A549 (cell line): ENCODE results near the gene ARHGAP9. TPM values are rescaled to one million over a fixed set of nuclear protein-coding genes. Genes with fewer than 3 reads are reported as not detected.

Experiments
- ATAC-seq, 2 experiments: fragments of 200-7000 bp in 1 of 2; fragments of >200 bp in 1 of 2; cut with Nextera tagmentation in 1 of 2; cut with Tn5 transposase in 1 of 2; 3 replicates each; pipeline versions ENCODE4 v1.8.0 to v1.9.1; 2018 to 2020; ENCODE audit warnings: mild to moderate bottlenecking in 1 of 2, moderate library complexity in 1 of 2
- CTCF ChIA-PET: fragments of 300-600 bp; sonication (Branson Sonifier 250); formaldehyde crosslinking; extraction: SDS; loops from one replicate; lab custom pipeline; 2021; ENCODE audit warnings: antibody characterized with exemption, inconsistent platforms; lab: Yijun Ruan, JAX
- POLR2A ChIA-PET: fragments of 350-600 bp; formaldehyde crosslinking; extraction: SDS; loops from one replicate; lab custom pipeline; 2021; ENCODE audit warnings: antibody characterized with exemption, inconsistent platforms; lab: Yijun Ruan, JAX
- DNase-seq, 2 experiments: peaks; one replicate each; pipeline versions ENCODE4 v3.0.0 to v3.0.0-alpha.2; 2011 to 2016; ENCODE audit warnings: low read depth in 1 of 2, low spot score in 1 of 2
- FAIRE-seq: peaks from 2 replicates; lab custom pipeline; 2011; peaks lifted over from hg19 to GRCh38; lab: Jason Lieb, UNC
- H3K27ac ChIP-seq, 2 experiments: fragments of >200 bp; sonication (Bioruptor Twin); formaldehyde crosslinking; 3 replicates each; pipeline ENCODE4 v1.5.1; 2016 to 2017
- H3K4me1 ChIP-seq: fragments of >200 bp; sonication (Bioruptor Twin); formaldehyde crosslinking; 3 replicates; pipeline ENCODE4 v1.6.1; 2016
- H3K4me2 ChIP-seq: fragments of >200 bp; sonication (Bioruptor Twin); formaldehyde crosslinking; 3 replicates; pipeline ENCODE4 v1.6.1; 2016
- H3K4me3 ChIP-seq: fragments of >200 bp; sonication (Bioruptor Twin); formaldehyde crosslinking; 3 replicates; pipeline ENCODE4 v1.5.1; 2016
- H3K9me3 ChIP-seq: fragments of >200 bp; sonication (Bioruptor Twin); formaldehyde crosslinking; 3 replicates; pipeline ENCODE4 v1.6.1; 2016
- BHLHE40 ChIP-seq: IDR thresholded peaks from 2 replicates; pipeline ENCODE4 v1.6.1; 2012; ENCODE audit warnings: low read depth, low read length, inconsistent platforms
- CBX2 ChIP-seq: fragments of 200-600 bp; sonication (generic); IDR thresholded peaks from 2 replicates; pipeline ENCODE4 v1.6.1; 2016; ENCODE audit warnings: low read depth, mild to moderate bottlenecking, borderline replicate concordance
- CBX8 ChIP-seq: fragments of 200-600 bp; sonication (generic); IDR thresholded peaks from 2 replicates; pipeline ENCODE4 v1.6.1; 2016
- CHD2 ChIP-seq: fragments of 150-350 bp; IDR thresholded peaks from 2 replicates; pipeline ENCODE4 v1.6.1; 2014; ENCODE audit warnings: low read length; ENCODE audit not compliant: partially characterized antibody
- CHD4 ChIP-seq: fragments of 200-600 bp; sonication (generic); IDR thresholded peaks from 2 replicates; pipeline ENCODE4 v1.6.1; 2016; ENCODE audit warnings: antibody characterized with exemption, mild to moderate bottlenecking, borderline replicate concordance
- EHMT2 ChIP-seq: fragments of 200-600 bp; sonication (generic); IDR thresholded peaks from 2 replicates; pipeline ENCODE4 v1.6.1; 2016; ENCODE audit warnings: antibody characterized with exemption, low read depth, mild to moderate bottlenecking, moderate library complexity
- ESRRA ChIP-seq: fragments of 150-350 bp; IDR thresholded peaks from 2 replicates; pipeline ENCODE4 v1.6.1; 2014; ENCODE audit warnings: mild to moderate bottlenecking, low read length, borderline replicate concordance
- FOSB ChIP-seq: fragments of 250-450 bp; sonication (Bioruptor Pico); IDR thresholded peaks from 2 replicates; pipeline ENCODE4 v1.5.0; 2020; ENCODE audit warnings: mild to moderate bottlenecking, moderate library complexity
- FOSL2 ChIP-seq, 2 experiments: fragments of 450-650 bp in 1 of 2; fragments of >200 bp in 1 of 2; sonication (Bioruptor Twin) in 1 of 2; formaldehyde crosslinking; IDR thresholded peaks; 2 replicates each; pipeline versions ENCODE4 v1.5.0 to v1.6.1; 2016 to 2020; ENCODE audit warnings: mild to moderate bottlenecking in 1 of 2, moderate library complexity in 1 of 2
- FOXS1 ChIP-seq: fragments of 250-450 bp; sonication (Bioruptor Pico); IDR thresholded peaks from 2 replicates; pipeline ENCODE4 v1.5.0; 2020; ENCODE audit warnings: mild to moderate bottlenecking, moderate library complexity
- HDAC2 ChIP-seq: fragments of 200-600 bp; sonication (generic); IDR thresholded peaks from 2 replicates; pipeline ENCODE4 v1.6.1; 2016
- HEYL ChIP-seq: fragments of 250-450 bp; sonication (Bioruptor Pico); IDR thresholded peaks from 2 replicates; pipeline ENCODE4 v1.8.0; 2021; ENCODE audit warnings: mild to moderate bottlenecking, moderate library complexity
- HOXB13 ChIP-seq: fragments of 250-450 bp; sonication (Bioruptor Pico); IDR thresholded peaks from 2 replicates; pipeline ENCODE4 v1.5.0; 2020; ENCODE audit warnings: low read depth, mild to moderate bottlenecking, moderate library complexity
- HOXB5 ChIP-seq: fragments of 250-450 bp; sonication (Bioruptor Pico); IDR thresholded peaks from 2 replicates; pipeline ENCODE4 v1.5.0; 2020; ENCODE audit warnings: mild to moderate bottlenecking, moderate library complexity
- JUN ChIP-seq, 2 experiments: fragments of >200 bp; sonication (Bioruptor Twin); formaldehyde crosslinking; IDR thresholded peaks; 2 replicates in 1 of 2; 3 replicates in 1 of 2; pipeline ENCODE4 v1.6.1; 2016 to 2017
- KDM5A ChIP-seq: fragments of 200-600 bp; sonication (generic); IDR thresholded peaks from 2 replicates; pipeline ENCODE4 v1.6.1; 2016; ENCODE audit warnings: antibody characterized with exemption, mild to moderate bottlenecking
- MAZ ChIP-seq: fragments of 150-350 bp; IDR thresholded peaks from 2 replicates; pipeline ENCODE4 v1.6.1; 2014; ENCODE audit warnings: antibody characterized with exemption, low read depth, low read length, borderline replicate concordance
- NFE2L2 ChIP-seq: fragments of 150-350 bp; conservative IDR thresholded peaks from 2 replicates; pipeline ENCODE4 v1.6.1; 2014; ENCODE audit warnings: low read length
- NR3C1 ChIP-seq: fragments of >200 bp; sonication (Bioruptor Twin); formaldehyde crosslinking; IDR thresholded peaks from 3 replicates; pipeline ENCODE4 v1.6.1; 2017
- PHF8 ChIP-seq: fragments of 200-600 bp; sonication (generic); IDR thresholded peaks from 2 replicates; pipeline ENCODE4 v1.6.1; 2016; ENCODE audit warnings: low read depth, mild to moderate bottlenecking, antibody characterized with exemption, moderate library complexity, borderline replicate concordance
- POLR2A ChIP-seq: IDR thresholded peaks from 2 replicates; pipeline ENCODE4 v1.6.1; 2012; ENCODE audit warnings: mild to moderate bottlenecking, low read length
- RAD21 ChIP-seq, 2 experiments: fragments of >200 bp in 1 of 2; sonication (Bioruptor Twin) in 1 of 2; formaldehyde crosslinking in 1 of 2; IDR thresholded peaks in 1 of 2; conservative IDR thresholded peaks in 1 of 2; 2 replicates in 1 of 2; 3 replicates in 1 of 2; pipeline ENCODE4 v1.6.1; 2012 to 2018; ENCODE audit warnings: inconsistent platforms in 1 of 2
- RFX5 ChIP-seq: fragments of 450-650 bp; IDR thresholded peaks from 2 replicates; pipeline ENCODE4 v1.7.1; 2014; ENCODE audit warnings: antibody characterized with exemption, mild to moderate bottlenecking, moderate library complexity
- ZC3H11A ChIP-seq: fragments of 450-650 bp; IDR thresholded peaks from 2 replicates; pipeline ENCODE4 v1.6.1; 2014; ENCODE audit warnings: antibody characterized with exemption, mild to moderate bottlenecking
- ZSCAN20 ChIP-seq: fragments of 250-450 bp; sonication (Bioruptor Pico); IDR thresholded peaks from 2 replicates; pipeline ENCODE4 v1.8.0; 2022; ENCODE audit warnings: mild to moderate bottlenecking, moderate library complexity
- WGBS: methylation state at CpG from one replicate; pipeline ENCODE4 v1.1.6; 2017; ENCODE audit errors: missing lambda C conversion rate; 5-methylcytosine and 5-hydroxymethylcytosine counted together
- polyA plus RNA-seq, 4 experiments: library from polyadenylated mRNA; depleted of rRNA in 3 of 4; stranded (reverse); fragments of >200 nt; fragmentation: RNase III in 1 of 4; extraction: RNeasy Plus Mini Kit Qiagen cat#74134 plus additional on column Dnase treatment in 1 of 4; gene quantifications; 2 replicates in 3 of 4; 3 replicates in 1 of 4; pipeline ENCODE4 v1.2.3, GENCODE V29; 2011 to 2017
- TF ChIP-seq, protein P1 (sequence below): fragments of 250-450 bp; sonication (Bioruptor Pico); IDR thresholded peaks from 2 replicates; pipeline ENCODE4 v1.5.0; 2020; ENCODE audit warnings: low read depth, mild to moderate bottlenecking, moderate library complexity
- TF ChIP-seq, protein P2 (sequence below): fragments of 450-650 bp; IDR thresholded peaks from 2 replicates; pipeline ENCODE4 v1.6.1; 2014; ENCODE audit warnings: antibody characterized with exemption
- TF ChIP-seq, protein P3 (sequence below): IDR thresholded peaks from 2 replicates; pipeline ENCODE4 v1.6.1; 2012
- TF ChIP-seq, protein P4 (sequence below): fragments of 250-450 bp; sonication (Bioruptor Pico); IDR thresholded peaks from 2 replicates; pipeline ENCODE4 v1.5.0; 2021; ENCODE audit warnings: mild to moderate bottlenecking, moderate library complexity, borderline replicate concordance
- TF ChIP-seq, protein P5 (sequence below): fragments of 200-600 bp; sonication (generic); IDR thresholded peaks from 2 replicates; pipeline ENCODE4 v1.6.1; 2016; ENCODE audit warnings: antibody characterized with exemption, mild to moderate bottlenecking, moderate library complexity
- TF ChIP-seq, protein P6 (sequence below): fragments of >200 bp; sonication (Bioruptor Twin); formaldehyde crosslinking; IDR thresholded peaks from 3 replicates; pipeline ENCODE4 v1.5.1; 2016

ARHGAP9 gene
- polyA plus RNA-seq, 2 of the 4 experiments (the other 2 are of a cell fraction) = 0.25 TPM; not detected in 1

DNA sequence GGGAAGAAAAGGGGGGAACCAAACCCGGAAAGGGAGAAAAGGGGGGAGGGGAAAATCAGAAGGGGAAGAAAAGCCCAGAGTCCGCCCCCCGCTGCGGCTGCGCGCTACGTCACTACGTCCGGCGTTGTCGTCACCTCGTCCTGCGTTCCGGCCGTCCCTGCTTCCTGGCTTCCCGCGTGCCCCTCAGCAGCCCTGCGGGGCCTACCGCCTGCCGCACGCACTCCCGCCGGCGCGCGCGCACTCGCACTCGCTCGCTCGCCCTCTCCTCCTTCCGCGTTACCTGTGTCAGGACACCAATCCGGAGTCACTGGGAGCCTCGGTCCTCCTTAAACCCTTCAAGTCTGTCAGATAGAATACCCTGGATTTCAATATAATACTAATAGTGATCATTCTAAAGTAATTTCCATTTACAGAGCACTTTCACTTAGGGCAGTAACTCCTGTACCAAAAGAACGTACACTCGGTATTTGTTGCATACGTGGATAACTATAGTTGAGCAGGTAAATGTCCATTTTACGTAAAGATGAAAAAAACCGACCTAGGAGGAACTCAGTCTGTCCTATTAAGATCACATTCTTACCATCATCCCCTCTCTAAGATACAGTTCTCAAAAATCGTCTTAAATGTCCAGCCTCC is 48.6 kb downstream of the ARHGAP9 start, which contains the start of gene R3HDM2:
R3HDM2 (minus strand) TSS at position 113 of the 636 bp plus-strand sequence. CDS start 120,615 bp downstream, outside the sequence.
- peak within 1 kb of the TSS; percentile 91 for H3K4me2 ChIP-seq
- H3K9me3 ChIP-seq = no peaks in the 10 kb centered on the region
- H3K4me3 ChIP-seq = peak within 1 kb of the TSS; percentile 53
- DNase-seq (peak; percentile 97 to 98), FAIRE-seq (no peak), ATAC-seq (peak; percentile 96 to 97)
- WGBS = 5% methylated on average over 40 of the region's 41 CpGs
- peak within 1 kb of the TSS; percentile 96 to 98 for H3K27ac ChIP-seq
- ChIA-PET POLR2A (interaction anchor here (0.6 kb wide), 1 partner anchor 11 kb away, joined by 4 read pairs; no protein-coding TSS in a partner anchor), CTCF (interaction anchor here (0.9 kb wide), 1 partner anchor 153 kb away, joined by 3 read pairs; no protein-coding TSS in a partner anchor)
- peaks cover 24% of the 10 kb centered on the region; the same call in 2 of the 3 replicates for H3K4me1 ChIP-seq
- no peak for TF ChIP-seq MAZ
- TF ChIP-seq, protein P1, sequence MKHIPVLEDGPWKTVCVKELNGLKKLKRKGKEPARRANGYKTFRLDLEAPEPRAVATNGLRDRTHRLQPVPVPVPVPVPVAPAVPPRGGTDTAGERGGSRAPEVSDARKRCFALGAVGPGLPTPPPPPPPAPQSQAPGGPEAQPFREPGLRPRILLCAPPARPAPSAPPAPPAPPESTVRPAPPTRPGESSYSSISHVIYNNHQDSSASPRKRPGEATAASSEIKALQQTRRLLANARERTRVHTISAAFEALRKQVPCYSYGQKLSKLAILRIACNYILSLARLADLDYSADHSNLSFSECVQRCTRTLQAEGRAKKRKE (CRISPR knock-in tag) = peak; percentile 59; the same call in 1 of the 2 replicates
- TF ChIP-seq KDM5A = no peak
- peak; percentile 94 for TF ChIP-seq POLR2A
- TF ChIP-seq, protein P2, sequence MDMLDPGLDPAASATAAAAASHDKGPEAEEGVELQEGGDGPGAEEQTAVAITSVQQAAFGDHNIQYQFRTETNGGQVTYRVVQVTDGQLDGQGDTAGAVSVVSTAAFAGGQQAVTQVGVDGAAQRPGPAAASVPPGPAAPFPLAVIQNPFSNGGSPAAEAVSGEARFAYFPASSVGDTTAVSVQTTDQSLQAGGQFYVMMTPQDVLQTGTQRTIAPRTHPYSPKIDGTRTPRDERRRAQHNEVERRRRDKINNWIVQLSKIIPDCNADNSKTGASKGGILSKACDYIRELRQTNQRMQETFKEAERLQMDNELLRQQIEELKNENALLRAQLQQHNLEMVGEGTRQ = 0 out of 2 replicates have a peak, but pooled peaks have one; percentile 36
- TF ChIP-seq RFX5 = peak; percentile 22; the same call in 1 of the 2 replicates
- peak; percentile 58; the same call in 1 of the 2 replicates for TF ChIP-seq PHF8
- no peak for TF ChIP-seq CHD2
- TF ChIP-seq CHD4 = no peak
- TF ChIP-seq CBX8 = no peak
- 0 out of 2 replicates have a peak, but pooled peaks have one; percentile 15 for TF ChIP-seq BHLHE40
- TF ChIP-seq ESRRA = no peak
- 0 out of 2 replicates have a peak, but pooled peaks have one; percentile 33 for TF ChIP-seq HOXB5 (CRISPR knock-in tag)
- no peak; the same call in 1 of the 2 replicates for TF ChIP-seq FOSB (CRISPR knock-in tag)
- TF ChIP-seq RAD21 (conservative IDR thresholded peaks at IDR 0.05 in 1 of 2, IDR thresholded peaks at IDR 0.05 in 1 of 2) = no peak; a peak in 1 of 5 replicates
- peak; percentile 76 to 94 for TF ChIP-seq JUN (IDR thresholded peaks at IDR 0.05)
- TF ChIP-seq, protein P3, sequence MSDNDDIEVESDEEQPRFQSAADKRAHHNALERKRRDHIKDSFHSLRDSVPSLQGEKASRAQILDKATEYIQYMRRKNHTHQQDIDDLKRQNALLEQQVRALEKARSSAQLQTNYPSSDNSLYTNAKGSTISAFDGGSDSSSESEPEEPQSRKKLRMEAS = peak; percentile 99
- no peak for TF ChIP-seq NFE2L2
- TF ChIP-seq HDAC2 = no peak
- no peak for TF ChIP-seq EHMT2
- TF ChIP-seq, protein P4, sequence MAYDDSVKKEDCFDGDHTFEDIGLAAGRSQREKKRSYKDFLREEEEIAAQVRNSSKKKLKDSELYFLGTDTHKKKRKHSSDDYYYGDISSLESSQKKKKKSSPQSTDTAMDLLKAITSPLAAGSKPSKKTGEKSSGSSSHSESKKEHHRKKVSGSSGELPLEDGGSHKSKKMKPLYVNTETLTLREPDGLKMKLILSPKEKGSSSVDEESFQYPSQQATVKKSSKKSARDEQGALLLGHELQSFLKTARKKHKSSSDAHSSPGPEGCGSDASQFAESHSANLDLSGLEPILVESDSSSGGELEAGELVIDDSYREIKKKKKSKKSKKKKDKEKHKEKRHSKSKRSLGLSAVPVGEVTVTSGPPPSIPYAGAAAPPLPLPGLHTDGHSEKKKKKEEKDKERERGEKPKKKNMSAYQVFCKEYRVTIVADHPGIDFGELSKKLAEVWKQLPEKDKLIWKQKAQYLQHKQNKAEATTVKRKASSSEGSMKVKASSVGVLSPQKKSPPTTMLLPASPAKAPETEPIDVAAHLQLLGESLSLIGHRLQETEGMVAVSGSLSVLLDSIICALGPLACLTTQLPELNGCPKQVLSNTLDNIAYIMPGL (CRISPR knock-in tag) = no peak
- no peak for TF ChIP-seq FOSL2 (IDR thresholded peaks at IDR 0.05)
- no peak for TF ChIP-seq FOSL2 (CRISPR knock-in tag; IDR thresholded peaks at IDR 0.05)
- TF ChIP-seq HEYL (CRISPR knock-in tag) = no peak
- TF ChIP-seq, protein P5, sequence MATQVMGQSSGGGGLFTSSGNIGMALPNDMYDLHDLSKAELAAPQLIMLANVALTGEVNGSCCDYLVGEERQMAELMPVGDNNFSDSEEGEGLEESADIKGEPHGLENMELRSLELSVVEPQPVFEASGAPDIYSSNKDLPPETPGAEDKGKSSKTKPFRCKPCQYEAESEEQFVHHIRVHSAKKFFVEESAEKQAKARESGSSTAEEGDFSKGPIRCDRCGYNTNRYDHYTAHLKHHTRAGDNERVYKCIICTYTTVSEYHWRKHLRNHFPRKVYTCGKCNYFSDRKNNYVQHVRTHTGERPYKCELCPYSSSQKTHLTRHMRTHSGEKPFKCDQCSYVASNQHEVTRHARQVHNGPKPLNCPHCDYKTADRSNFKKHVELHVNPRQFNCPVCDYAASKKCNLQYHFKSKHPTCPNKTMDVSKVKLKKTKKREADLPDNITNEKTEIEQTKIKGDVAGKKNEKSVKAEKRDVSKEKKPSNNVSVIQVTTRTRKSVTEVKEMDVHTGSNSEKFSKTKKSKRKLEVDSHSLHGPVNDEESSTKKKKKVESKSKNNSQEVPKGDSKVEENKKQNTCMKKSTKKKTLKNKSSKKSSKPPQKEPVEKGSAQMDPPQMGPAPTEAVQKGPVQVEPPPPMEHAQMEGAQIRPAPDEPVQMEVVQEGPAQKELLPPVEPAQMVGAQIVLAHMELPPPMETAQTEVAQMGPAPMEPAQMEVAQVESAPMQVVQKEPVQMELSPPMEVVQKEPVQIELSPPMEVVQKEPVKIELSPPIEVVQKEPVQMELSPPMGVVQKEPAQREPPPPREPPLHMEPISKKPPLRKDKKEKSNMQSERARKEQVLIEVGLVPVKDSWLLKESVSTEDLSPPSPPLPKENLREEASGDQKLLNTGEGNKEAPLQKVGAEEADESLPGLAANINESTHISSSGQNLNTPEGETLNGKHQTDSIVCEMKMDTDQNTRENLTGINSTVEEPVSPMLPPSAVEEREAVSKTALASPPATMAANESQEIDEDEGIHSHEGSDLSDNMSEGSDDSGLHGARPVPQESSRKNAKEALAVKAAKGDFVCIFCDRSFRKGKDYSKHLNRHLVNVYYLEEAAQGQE = no peak
- TF ChIP-seq FOXS1 = no peak
- peak; percentile 55; the same call in 1 of the 2 replicates for TF ChIP-seq ZSCAN20 (CRISPR knock-in tag)
- TF ChIP-seq CBX2 = no peak
- no peak for TF ChIP-seq ZC3H11A
- TF ChIP-seq, protein P6, sequence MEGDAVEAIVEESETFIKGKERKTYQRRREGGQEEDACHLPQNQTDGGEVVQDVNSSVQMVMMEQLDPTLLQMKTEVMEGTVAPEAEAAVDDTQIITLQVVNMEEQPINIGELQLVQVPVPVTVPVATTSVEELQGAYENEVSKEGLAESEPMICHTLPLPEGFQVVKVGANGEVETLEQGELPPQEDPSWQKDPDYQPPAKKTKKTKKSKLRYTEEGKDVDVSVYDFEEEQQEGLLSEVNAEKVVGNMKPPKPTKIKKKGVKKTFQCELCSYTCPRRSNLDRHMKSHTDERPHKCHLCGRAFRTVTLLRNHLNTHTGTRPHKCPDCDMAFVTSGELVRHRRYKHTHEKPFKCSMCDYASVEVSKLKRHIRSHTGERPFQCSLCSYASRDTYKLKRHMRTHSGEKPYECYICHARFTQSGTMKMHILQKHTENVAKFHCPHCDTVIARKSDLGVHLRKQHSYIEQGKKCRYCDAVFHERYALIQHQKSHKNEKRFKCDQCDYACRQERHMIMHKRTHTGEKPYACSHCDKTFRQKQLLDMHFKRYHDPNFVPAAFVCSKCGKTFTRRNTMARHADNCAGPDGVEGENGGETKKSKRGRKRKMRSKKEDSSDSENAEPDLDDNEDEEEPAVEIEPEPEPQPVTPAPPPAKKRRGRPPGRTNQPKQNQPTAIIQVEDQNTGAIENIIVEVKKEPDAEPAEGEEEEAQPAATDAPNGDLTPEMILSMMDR = no peak
- no peak for TF ChIP-seq NR3C1
- TF ChIP-seq HOXB13 = no peak
